ENCODE results near the gene SVEP1. TPM values are rescaled to one million over a fixed set of nuclear protein-coding genes. Genes with fewer than 3 reads are reported as not detected.

The SVEP1 gene
- total and polyA plus RNA-seq, 2 donors (not counting 1 experiment from before 2014, with no cell fraction given) = not detected

DNA sequence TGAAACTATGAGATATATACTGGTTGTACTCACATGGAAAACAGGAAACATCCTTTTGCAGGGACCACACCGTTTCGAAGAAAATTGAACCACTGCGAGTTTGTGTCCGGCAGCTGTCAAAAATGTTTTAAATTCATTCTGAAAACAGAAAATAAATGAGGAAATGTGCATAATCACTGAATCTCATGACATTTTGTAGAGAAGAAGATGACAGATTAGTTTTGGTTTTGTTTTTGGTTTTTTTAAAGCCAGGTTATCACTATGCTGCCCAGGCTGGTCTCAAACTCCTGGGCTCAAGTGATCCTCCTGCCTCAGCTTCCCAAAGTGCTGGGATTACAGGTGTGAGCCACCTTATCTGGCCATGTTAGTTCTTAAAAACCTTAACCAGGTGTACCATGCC is 245.4 kb downstream of the SVEP1 start:
- Histone ChIP-seq H3K4me2 (replicated peaks; ENCODE audit: low read depth, low read length, poor library complexity, severe bottlenecking) (no peak overlapping the region), H3K4me1 (ENCODE audit: control insufficient read depth in 2 of 2, insufficient read depth in 2 of 2, low read length in 2 of 2) (peaks cover 0 to 5% of the 10 kb centered on the region in 2 donors), H3K27ac (ENCODE audit: low read length in 2 of 2) (no peak overlapping the region), H3K36me3 (replicated peaks in 1 of 2; ENCODE audit: control extremely low read depth in 1 of 2, control insufficient read depth in 1 of 2, extremely low read depth in 1 of 2, insufficient read depth in 2 of 2, low read length in 1 of 2) (no peaks in the 10 kb centered on the region), H3K9me3 (ENCODE audit: control extremely low read depth in 1 of 3, control insufficient read depth in 2 of 3, insufficient read depth in 1 of 3, low read length in 2 of 3) (no peaks in the 10 kb centered on the region), H3K9ac (ENCODE audit: low read length) (no peak overlapping the region), H2AFZ (ENCODE audit: insufficient read depth, low read depth, low read length, poor library complexity, severe bottlenecking) (no peak overlapping the region), H3K4me3 (ENCODE audit: control extremely low read depth in 1 of 5, extremely low read depth in 1 of 5, insufficient read depth in 1 of 5, low read depth in 2 of 5, low read length in 4 of 5) (no peak overlapping the region), H3K79me2 (ENCODE audit: control insufficient read depth, insufficient read depth, low read length) (no peaks in the 10 kb centered on the region), H4K20me1 (ENCODE audit: control insufficient read depth, insufficient read depth, low read length, poor library complexity, severe bottlenecking) (no peaks in the 10 kb centered on the region), H3K27me3 (replicated peaks in 1 of 4; ENCODE audit: control extremely low read depth in 1 of 4, control insufficient read depth in 3 of 4, insufficient read depth in 4 of 4, low read length in 3 of 4) (no peaks in the 10 kb centered on the region)
- no CpG with 5 or more reads among the region's 4 CpGs for WGBS (ENCODE audit: insufficient coverage)
- ChIA-PET CTCF (no interaction called here), POLR2A (no interaction called here)
- no peak for TF ChIP-seq EZH2 (IDR thresholded peaks at IDR 0.05; ENCODE audit: borderline replicate concordance, insufficient read depth, low read depth, low read length, poor library complexity, severe bottlenecking)
- ATAC-seq (ENCODE audit: low read depth) (no peak), DNase-seq (no peak)
- Mint-ChIP-seq H3K27ac (no peak overlapping the region), H3K4me3 (no peak overlapping the region), H3K27me3 (peaks cover 21% of the 10 kb centered on the region), H3K4me1 (peaks cover 7% of the 10 kb centered on the region), H3K9me3 (ENCODE audit: insufficient read depth) (no peaks in the 10 kb centered on the region)
- intact Hi-C loops (cut with micrococcal nuclease) = no loop called here

DNA sequence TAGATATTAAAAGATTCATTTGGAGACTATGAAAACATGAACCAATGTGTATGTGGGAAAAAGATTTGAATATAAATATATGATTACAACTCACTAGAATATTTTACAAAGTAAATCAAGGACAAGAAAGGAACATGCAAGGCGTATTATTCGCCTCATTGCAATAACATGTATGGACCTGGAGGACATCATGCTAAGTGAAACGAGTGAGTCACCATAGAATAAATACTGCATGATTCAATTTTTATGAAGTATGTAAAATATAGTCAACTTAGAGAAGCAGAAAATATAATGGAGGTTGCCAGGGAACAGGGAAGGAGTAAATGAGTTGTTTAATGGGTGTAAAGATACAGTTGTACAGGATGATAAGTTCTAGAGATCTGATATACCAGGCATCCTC is 246.8 kb downstream of the SVEP1 start:
- Histone ChIP-seq H3K79me2 (ENCODE audit: control insufficient read depth, insufficient read depth, low read length) (no peaks in the 10 kb centered on the region), H3K4me1 (ENCODE audit: control insufficient read depth in 2 of 2, insufficient read depth in 2 of 2, low read length in 2 of 2) (peaks cover 0 to 5% of the 10 kb centered on the region in 2 donors), H3K4me2 (replicated peaks; ENCODE audit: low read depth, low read length, poor library complexity, severe bottlenecking) (no peak overlapping the region), H3K36me3 (replicated peaks in 1 of 2; ENCODE audit: control extremely low read depth in 1 of 2, control insufficient read depth in 1 of 2, extremely low read depth in 1 of 2, insufficient read depth in 2 of 2, low read length in 1 of 2) (no peaks in the 10 kb centered on the region), H4K20me1 (ENCODE audit: control insufficient read depth, insufficient read depth, low read length, poor library complexity, severe bottlenecking) (no peaks in the 10 kb centered on the region), H3K9me3 (ENCODE audit: control extremely low read depth in 1 of 3, control insufficient read depth in 2 of 3, insufficient read depth in 1 of 3, low read length in 2 of 3) (no peaks in the 10 kb centered on the region), H3K27ac (ENCODE audit: low read length in 2 of 2) (no peak overlapping the region), H2AFZ (ENCODE audit: insufficient read depth, low read depth, low read length, poor library complexity, severe bottlenecking) (no peak overlapping the region), H3K9ac (ENCODE audit: low read length) (no peak overlapping the region), H3K4me3 (ENCODE audit: control extremely low read depth in 1 of 5, extremely low read depth in 1 of 5, insufficient read depth in 1 of 5, low read depth in 2 of 5, low read length in 4 of 5) (no peak overlapping the region), H3K27me3 (replicated peaks in 1 of 4; ENCODE audit: control extremely low read depth in 1 of 4, control insufficient read depth in 3 of 4, insufficient read depth in 4 of 4, low read length in 3 of 4) (no peaks in the 10 kb centered on the region)
- H3K4me1 Mint-ChIP-seq = peaks cover 7% of the 10 kb centered on the region
- no peaks in the 10 kb centered on the region for H3K9me3 Mint-ChIP-seq (ENCODE audit: insufficient read depth)
- TF ChIP-seq EZH2 (IDR thresholded peaks at IDR 0.05; ENCODE audit: borderline replicate concordance, insufficient read depth, low read depth, low read length, poor library complexity, severe bottlenecking) = no peak
- TF ChIP-seq, protein P1, sequence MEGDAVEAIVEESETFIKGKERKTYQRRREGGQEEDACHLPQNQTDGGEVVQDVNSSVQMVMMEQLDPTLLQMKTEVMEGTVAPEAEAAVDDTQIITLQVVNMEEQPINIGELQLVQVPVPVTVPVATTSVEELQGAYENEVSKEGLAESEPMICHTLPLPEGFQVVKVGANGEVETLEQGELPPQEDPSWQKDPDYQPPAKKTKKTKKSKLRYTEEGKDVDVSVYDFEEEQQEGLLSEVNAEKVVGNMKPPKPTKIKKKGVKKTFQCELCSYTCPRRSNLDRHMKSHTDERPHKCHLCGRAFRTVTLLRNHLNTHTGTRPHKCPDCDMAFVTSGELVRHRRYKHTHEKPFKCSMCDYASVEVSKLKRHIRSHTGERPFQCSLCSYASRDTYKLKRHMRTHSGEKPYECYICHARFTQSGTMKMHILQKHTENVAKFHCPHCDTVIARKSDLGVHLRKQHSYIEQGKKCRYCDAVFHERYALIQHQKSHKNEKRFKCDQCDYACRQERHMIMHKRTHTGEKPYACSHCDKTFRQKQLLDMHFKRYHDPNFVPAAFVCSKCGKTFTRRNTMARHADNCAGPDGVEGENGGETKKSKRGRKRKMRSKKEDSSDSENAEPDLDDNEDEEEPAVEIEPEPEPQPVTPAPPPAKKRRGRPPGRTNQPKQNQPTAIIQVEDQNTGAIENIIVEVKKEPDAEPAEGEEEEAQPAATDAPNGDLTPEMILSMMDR (IDR thresholded peaks at IDR 0.05) = no peak
- ChIA-PET POLR2A (no interaction called here), CTCF (no interaction called here)
- intact Hi-C loops (cut with micrococcal nuclease) = no loop called here
- H3K27ac Mint-ChIP-seq = no peak overlapping the region
- no peak for DNase-seq
- no peak for ATAC-seq (ENCODE audit: low read depth)
- no peak overlapping the region for H3K4me3 Mint-ChIP-seq
- no CpG with 5 or more reads among the region's 3 CpGs for WGBS (ENCODE audit: insufficient coverage)
- peaks cover 25% of the 10 kb centered on the region for H3K27me3 Mint-ChIP-seq

Data from B cell (primary cell).